Stimulated activated CD4-positive, alpha-beta T cell treated with anti-CD3 and anti-CD28 coated beads, Interleukin-2, amount 100 ng/mL, for 4 hours (primary cell): ENCODE measurements around the gene ANO4.
"Not testable (repeated sequence)": the region's sequence is repeated elsewhere in the genome, so short reads cannot be mapped to it uniquely, and the experiment has no call there.

Experiments used
- DNase-seq: peaks from one replicate; pipeline ENCODE4 v3.0.0-alpha.2; 2020; ENCODE audit warnings: low read depth

Gene ANO4

DNA sequence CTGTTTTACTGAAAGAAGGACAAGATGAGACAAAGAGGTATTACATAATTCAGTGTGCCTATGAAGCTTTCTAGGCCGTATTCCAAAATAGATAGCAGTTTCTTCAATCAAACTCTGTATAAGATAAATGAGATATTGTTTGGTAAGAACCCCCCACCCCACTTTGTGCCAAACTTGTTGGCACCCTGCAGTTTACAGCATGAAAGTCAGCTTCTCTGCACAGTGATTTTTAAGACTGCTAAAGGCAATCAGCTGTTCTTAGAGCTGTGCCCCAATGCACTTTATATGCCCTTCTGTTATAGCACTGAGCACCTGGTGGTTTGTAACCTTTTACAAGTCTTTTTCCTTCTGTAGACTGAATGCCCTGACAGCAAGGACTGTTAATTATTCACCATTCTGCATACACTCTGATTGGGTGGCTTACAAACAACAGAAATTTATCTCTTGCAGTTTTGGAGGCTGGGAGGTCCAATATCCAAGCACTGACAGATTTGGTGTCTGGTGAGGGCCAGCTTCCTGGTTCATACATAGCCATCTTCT, 76.7 kb downstream of the ANO4 start:
- DNase-seq: no peak

DNA sequence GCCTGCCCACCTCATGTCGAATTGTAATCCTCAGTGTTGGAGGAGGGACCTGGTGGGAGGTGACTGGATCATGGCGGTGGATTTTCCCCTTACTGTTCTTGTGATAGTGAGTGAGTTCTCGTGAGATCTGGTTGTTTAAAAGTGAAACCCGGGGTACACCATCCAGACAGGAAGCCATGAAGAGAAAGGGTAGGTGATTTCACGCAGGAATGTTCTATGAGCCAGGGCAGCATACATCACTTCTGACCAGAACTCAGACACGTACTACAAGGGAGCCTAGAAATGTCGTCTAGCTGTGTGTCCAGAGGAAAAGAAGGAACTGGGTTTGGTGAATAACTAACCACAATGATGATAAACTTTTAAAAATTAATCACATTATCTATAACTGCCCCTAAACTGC, 80.6 kb downstream of the ANO4 start:
- DNase-seq: no peak

DNA sequence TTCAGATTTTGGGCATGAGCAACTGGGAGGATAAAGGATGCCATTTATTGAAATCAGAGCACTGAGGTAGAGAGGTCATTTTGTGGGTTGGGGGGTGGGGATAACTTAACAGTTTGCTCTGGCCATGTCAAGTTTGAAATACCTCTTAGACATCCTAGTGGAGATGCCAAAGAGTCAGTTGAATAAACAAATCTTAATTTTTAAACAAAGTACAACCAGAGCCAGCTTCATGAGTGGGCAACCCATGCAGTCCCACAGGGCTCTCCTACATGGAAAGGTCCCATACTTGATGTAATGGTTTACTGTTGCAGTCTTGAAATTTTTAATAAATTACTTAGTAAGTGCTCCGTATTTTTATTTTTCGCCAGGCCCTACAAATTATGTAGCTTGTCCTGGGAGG, 81.2 kb downstream of the ANO4 start:
- DNase-seq: no peak

DNA sequence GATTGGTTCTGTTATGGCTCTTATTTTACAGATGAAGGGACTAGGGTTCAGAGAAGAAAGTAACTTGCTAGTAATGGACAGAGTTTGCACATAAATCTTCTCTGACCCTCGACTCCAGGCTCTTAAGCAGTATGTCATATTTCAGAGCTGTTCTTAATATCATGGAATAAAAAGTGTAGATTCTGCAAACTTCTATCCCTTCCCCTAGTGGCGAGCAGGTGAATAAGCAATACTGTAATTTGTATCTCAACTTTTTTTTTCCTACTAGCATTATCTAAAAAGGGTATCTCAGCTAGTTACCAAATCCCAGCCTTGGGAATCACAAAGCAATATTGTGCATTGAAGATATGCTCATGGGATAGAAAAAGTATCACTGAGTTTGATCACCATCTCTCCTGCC, 83.2 kb downstream of the ANO4 start:
- DNase-seq: no peak

DNA sequence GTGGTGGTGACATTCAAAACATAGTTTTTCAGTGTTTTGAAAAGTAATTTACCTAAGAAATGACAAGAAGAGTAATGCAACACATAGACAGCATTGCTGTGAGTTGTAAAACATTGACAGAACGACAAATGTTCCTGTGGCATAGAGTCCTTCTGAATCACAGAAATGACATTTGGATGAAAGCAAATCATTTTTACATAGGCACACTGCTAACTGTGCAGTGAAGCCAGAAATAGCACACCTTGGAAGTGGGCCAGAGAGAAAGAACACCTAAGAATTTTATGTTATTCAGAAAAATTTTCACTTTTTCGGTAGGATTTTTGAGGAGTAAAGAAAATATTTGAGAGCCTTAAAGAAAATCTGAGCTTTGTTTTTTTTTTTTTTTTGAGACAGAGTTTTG, 100.6 kb downstream of the ANO4 start:
- DNase-seq: no peak

DNA sequence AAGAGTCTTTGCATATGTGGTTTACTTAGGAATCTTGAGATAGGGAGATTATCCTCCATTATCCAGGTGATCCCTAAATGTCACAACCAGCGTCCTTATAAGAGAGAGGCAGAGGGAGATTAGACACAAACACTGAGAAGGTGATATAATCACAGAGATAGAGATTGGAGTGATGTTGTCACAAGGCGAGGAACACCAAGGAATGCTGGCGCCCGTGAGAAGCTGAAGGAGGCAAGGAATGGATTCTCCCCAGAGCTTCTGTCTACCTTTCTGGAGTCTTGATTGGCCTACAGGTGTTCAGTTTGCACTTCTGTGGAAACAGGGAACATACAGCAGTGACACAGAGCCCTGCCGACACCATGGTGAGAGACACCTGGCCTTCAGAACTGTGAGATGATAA, 101.6 kb downstream of the ANO4 start:
- no peak for DNase-seq

DNA sequence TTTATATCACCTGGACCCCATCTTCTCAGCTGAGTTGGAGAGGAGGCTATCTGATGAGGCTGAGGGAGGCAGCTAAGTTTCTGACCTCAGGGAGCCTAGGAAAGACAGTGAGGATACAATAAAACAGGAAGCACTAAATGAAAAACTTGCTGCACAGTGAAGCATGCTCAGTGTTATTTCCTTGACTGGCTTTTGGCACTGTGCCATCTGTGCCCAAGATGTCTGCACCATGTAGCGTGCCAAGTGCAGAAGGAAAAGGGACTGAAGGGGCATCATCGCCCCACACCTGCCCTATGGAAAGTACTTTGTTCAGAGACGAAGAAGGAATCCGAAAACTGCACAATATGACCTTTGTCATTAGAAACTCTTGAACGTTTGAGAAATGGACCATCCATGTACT, 102.7 kb downstream of the ANO4 start:
- DNase-seq: no peak

DNA sequence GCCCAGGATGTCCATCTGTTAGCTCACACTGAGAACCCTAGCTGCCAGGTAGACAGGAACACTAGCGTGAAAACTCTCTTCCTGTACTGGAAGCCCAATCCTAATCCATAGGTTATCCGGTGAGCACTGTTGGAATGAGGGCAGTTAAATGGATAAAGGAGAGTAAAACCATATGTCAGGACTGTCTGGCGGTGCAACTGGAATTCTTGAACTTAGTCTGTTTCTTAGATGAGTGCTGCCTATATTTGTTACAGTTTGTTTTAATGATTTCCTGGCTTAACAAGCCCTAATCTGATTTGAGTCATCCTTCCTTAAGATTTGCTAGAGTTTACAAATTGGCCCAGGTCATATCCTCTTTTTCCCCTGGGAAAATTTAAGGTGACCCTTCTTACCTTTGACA, 104.7 kb downstream of the ANO4 start:
- DNase-seq: no peak

DNA sequence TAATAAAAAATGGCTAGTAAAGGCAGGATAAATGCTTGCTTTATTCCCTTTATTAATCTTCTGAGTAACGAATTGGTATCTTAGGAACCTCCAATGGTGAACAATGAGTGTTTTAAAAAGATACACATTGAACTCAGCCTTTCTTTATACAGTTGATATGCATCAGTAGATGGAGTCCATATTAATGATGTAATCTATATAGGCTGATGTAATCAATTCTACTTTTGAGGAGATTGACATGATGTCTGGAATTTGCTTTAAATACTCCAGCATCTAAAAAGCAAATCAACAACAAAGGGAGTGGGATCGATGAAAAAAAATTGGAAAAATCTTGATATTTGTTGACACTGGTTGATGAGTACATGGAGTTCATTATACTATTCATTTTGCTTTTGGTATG, 106.2 kb downstream of the ANO4 start:
- no peak for DNase-seq

DNA sequence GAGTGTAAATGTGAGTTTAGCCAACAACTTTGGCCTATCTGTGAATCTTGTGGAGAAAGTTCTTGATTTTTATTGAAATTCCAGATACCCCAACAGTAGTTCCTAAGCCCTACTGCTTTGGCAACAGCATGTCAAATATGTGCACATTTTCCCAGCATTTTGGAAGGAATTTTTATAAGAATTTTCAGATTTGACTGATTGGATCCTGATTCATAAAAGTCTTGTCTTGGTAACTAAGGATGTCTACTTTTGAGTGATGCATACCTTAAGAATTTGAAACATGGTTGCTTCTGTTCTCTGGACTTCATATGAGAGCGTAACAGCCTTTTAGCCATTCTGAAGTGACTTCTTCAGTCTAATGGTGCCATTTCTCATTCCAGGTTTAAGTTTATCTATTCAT, 106.7 kb downstream of the ANO4 start:
- no peak for DNase-seq

DNA sequence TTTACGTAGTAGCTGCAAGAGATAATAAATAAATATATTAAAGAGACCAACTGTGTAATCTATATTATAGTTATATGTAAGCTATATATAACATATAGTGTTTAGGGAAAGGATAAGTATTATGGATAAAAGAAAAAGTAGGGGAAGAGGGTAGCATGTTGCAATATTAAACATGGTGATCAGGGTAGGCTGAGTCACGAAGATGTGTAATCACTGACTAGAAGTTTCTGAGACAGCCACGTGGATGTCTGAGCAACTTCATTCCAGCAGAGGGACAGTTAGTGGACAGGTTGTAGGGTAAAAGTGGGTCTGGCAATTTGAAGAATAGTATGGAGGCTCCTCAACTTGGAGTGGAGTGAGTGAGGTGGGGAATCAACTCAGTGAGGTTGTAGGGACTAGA, 109.7 kb downstream of the ANO4 start:
- no peak for DNase-seq

DNA sequence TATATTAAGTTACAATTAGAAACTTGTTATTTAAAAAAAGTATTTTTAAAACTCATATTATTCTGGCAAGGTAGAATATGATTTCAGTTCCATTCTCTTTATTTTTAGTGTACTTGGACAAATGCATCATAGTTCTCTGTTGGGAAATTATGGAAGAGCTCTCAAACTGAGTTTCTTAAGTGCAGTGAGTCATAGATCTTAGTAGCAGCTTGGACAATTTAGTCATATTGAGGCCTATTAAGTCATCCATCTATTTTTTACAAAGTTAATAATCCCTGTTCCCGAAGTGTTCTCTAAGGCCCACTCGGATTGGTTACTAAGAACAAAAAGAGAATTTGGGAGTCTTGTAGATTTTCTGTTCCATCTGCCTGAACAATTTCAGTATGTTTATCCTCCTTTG, 113.9 kb downstream of the ANO4 start:
- DNase-seq: no peak

DNA sequence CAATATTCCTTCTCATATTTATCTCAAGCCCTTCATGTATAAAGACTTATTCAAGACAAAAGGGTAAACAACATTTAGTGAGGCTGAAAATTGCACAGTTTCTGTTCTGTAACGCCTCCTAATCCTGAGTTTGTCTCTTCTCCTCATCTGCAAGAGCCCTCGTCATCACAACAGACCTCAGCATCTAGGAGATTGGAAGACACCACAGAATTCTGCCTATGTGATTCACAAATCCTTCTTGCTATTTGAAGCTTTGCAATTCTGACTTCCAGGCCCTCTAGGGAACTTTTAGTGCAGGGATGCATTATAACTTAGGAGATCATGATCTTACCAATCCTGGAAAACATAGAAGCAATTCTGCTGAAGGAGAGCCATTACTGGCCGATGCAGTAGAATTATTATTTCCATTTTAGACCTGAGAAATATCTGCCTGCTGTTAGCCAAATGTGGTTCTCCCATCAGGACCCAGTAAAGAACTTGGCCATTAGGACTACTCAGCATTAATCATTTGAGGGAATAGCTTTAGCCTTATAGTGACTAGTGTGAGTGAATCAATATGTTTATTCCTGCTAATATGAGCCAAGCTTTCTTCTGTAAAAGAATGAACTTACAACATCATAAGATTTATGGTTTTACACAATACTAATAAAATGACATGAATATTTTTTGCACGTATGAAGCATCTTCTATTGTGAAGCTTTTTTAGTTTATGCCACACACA, 119.5 kb downstream of the ANO4 start:
- DNase-seq: no peak

DNA sequence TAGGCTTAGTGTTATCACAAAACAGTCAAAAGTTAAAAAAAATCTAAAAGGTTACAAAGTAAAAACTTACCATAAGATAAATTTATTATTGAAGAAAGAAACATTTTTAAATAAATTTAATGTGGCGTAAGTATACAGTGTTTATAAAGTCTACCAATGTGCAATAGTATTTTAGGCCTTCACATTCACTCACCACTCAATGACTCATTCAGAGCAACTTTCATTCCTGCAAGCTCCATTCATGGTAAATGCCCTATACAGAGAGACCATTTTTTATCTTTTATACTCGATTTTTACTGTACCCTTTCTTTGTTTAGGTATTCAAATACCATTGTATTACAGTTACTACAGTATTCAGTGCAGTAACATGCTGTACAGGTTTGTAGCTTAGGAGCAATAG, 124.5 kb downstream of the ANO4 start:
- DNase-seq: no peak

DNA sequence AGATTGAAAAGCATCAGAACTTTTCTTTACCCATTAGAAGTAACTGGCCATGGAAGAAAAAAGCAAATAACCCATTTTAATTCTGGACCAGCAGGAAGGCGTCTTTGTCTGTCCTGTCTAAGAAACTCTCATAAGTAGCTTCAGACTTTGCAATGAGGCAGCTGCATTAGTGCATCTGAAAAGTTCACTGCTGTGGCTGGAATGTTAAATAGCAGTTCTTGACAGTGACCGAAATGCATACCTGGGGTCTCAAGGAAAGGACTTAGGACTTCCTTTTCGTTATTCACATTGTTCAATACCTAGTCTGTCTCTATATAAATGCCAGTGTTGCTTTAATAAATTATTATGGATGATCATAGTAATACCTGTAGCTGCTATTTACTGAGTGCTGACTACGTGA, 125.9 kb downstream of the ANO4 start:
- DNase-seq: no peak

DNA sequence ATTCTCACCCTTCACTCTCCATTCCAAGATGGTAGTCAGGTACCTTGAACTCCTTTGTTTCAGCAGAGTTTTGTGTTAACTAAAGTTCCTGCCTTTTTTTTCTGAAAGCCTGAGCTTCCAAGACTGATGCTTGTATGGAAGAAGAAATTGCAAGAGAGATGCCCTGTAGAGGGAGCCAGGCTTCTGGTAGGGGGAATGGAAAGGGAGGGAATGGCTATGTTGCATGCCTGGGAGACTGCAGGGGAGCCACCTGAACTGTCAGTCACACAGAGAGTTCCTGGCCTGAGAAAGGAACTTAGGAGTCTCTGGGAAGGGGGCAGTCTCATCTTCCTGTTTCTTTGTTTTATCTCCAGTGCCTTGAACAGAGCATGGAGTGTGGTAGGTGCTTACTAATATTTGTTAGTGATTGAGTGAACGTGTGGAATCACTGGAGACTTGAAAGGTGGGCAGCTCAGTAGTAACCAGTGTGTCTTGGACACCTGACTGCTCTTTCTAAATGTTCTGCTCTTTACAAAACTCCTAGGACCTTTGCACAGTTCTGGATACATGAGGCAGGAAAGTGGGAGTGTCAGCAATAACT, 132.2 kb downstream of the ANO4 start:
- no peak for DNase-seq

DNA sequence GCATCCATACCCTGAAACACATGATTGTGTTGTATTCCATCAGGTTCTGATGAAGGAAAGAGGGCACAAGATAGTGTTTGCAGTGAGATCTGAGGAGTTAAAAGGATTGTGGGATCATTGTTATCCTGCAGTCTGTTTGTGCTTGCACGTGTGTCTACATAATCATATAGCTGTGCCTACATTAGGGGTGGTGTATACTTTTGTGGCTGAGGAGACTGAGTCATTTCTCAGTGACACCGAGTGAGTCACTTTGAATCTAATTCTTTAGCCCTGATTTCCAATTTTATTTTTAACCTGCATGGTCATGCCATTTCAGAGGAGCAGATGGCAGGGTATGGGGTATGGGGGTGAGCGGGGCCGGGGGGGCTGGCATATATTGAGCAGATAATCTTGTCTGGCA, 133.2 kb downstream of the ANO4 start:
- no peak for DNase-seq

DNA sequence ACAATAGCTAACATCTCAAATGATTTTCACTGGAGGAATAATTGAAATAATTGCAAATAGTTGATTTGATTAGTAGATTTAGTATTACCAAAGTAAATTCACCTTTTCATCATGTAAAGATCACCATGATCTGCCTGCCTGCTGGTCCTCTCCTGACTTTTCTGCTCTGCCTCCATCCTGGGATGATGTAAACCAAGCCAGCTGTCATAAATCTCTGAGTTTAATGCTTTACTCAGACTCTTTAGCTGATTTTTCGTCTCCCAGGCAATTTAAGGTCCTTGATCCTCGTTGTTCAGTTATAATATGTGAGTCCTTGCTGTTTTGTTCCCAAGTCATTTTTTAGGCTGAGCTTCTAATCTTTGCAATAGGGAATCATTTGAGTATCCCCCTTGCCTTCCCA, 138.0 kb downstream of the ANO4 start:
- DNase-seq: no peak

DNA sequence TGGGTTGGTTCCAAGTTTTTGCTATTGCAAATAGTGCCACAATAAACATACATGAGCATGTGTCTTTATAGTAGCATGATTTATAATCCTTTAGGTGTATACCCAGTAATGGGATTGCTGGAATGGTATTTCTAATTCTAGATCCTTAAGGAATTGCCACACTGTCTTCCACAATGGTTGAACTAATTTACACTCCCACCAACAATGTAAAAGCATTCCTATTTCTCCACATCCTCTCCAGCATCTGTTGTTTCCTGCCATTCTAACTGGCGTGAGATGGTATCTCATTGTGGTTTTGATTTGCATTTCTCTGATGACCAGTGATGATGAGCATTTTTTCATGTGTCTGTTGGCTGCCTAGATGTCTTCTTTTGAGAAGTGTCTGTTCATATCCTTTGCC, 139.0 kb downstream of the ANO4 start:
- not testable (repeated sequence) for DNase-seq

DNA sequence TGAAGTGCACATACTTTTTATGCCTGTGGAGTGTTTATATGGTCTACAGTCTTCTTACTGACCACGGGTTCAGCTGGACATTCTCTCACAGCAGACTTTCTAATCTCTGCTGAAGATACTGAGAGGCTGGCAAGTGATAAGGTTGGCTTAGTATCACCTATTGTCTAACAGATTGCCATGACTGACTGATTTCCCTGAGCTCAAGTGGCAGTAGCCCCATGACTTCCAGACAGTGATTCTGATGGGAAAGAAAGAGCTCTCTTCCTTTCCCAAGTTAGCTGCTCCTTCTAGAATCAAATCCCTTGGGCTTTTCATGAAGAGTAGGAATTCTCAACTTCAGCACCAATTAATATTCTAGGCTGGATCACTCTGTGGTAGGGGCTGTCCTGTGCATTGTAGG, 141.4 kb downstream of the ANO4 start:
- DNase-seq: no peak

DNA sequence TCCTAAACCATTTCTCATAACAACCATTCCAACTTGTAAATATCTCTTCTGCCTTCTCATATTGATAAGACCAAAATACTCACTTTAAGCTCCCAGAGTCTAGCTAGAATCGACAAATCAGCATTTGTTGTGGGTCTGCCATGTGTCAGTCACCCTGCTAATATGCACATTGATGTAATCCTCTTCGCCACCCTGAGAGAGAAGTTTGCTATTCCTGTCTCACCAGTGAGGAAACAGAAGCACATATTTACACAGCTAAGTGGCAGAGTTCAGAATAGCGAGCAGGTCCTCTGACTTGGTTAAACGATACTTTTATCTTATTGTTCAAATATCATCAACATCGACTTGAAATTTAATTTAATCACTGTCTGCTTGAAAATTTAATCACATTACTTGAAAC, 142.1 kb downstream of the ANO4 start:
- no peak for DNase-seq

DNA sequence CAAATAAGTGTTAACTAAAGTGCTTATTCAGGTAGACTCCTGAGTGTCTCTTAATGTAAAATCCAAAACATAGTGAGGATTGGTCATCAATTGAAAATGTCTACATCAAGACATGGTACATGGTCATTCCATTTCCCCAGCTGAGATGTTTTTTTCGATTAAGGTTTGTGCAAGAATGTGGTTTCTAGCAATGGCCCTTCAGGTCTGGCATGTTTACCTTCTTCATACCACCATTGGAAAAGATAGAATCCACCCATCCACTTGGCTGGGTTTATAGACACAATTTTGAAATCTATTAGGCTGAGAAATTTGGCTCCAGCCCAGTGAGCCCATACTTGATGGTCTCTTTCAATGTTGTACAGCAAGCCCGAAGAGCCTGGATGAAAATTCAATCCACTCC, 145.9 kb downstream of the ANO4 start:
- no peak for DNase-seq

DNA sequence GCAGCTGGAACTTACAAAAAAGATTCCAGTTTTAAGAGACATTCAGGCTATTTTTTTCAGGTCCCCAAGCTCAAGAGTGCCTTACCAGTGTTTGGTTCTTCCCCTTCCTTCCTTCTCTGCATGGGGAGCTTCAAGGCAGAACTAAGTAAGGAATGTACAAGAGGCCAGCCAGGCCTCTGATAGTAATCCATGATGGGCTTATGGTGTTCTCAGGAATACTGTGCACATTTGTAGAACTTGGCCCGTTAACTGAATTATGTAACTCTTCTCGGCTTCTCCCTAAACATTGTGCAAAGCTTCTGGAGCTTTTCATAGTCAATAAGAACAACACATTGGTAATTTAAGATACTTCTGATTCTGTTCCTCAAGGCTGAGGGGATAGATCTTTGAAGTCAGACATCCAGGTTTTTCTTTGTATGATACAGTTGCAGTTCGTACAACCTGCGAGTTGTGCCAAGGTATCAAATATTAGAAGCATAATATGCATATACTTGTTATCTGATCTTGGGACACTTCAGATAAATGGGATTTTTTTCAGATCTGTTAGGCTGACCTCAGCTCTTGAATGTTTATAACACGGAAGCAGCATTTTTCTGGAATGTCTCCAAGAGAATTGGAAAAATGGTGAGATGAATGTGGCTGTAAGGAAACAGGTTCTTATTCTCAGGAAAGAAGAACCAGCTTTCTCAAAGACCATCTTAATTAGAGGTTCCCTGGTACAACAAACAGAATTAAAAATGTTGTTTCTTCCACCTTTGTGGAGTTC, 148.6 kb downstream of the ANO4 start:
- no peak for DNase-seq
